ENCODE data around the gene MICALL1.
"Not testable (repeated sequence)": the region's sequence is repeated elsewhere in the genome, so short reads cannot be mapped to it uniquely, and the experiment has no call there.

Gene MICALL1

GRCh38 chr22:37961062-37961461, 55.0 kb downstream of the MICALL1 start:
- no peak for DNase-seq

GRCh38 chr22:37965940-37966664, 60.0 kb downstream of the MICALL1 start:
- no peak for DNase-seq

GRCh38 chr22:37967147-37967546, 61.0 kb downstream of the MICALL1 start:
- DNase-seq = no peak

- DNase-seq = peak; percentile 4
These were observed 61.7 kb downstream of the MICALL1 start for GRCh38 chr22:37967637-37968451.

GRCh38 chr22:37968452-37969251, 62.6 kb downstream of the MICALL1 start:
- DNase-seq = peak; percentile 5

GRCh38 chr22:37970864-37971263, 64.8 kb downstream of the MICALL1 start:
- no peak for DNase-seq

- peak; percentile 42 for DNase-seq
These were observed 65.7 kb downstream of the MICALL1 start for GRCh38 chr22:37971475-37972434.

- DNase-seq = peak; percentile 45
These were observed 66.4 kb downstream of the MICALL1 start for GRCh38 chr22:37972527-37972926.

- no peak for DNase-seq
These were observed 67.4 kb downstream of the MICALL1 start for GRCh38 chr22:37973271-37974170.

GRCh38 chr22:37975153-37975552, 69.1 kb downstream of the MICALL1 start:
- no peak for DNase-seq

- not testable (repeated sequence) for DNase-seq
These were observed 69.9 kb downstream of the MICALL1 start for GRCh38 chr22:37976022-37976421.

GRCh38 chr22:37976547-37976946, 70.5 kb downstream of the MICALL1 start:
- DNase-seq = no peak

GRCh38 chr22:37979782-37980181, 73.7 kb downstream of the MICALL1 start:
- DNase-seq = no peak

GRCh38 chr22:37981282-37982011, 75.3 kb downstream of the MICALL1 start:
- no peak for DNase-seq

- no peak for DNase-seq
These were observed 76.2 kb downstream of the MICALL1 start for GRCh38 chr22:37982151-37982785.

GRCh38 chr22:37982938-37983859, 77.1 kb downstream of the MICALL1 start:
- DNase-seq = no peak

- no peak for DNase-seq
These were observed 78.0 kb downstream of the MICALL1 start, which contains the start of gene SOX10 for GRCh38 chr22:37983860-37984791. Gene SOX10 (minus strand): TSS chr22:37984555. CDS start chr22:37983784, 771 bp downstream.
